Left lung (tissue), 10 donors: ENCODE results near the gene ZNF398. TPM values are rescaled to one million over a fixed set of nuclear protein-coding genes. Genes with fewer than 3 reads are reported as not detected.

Experiments used
- ATAC-seq: fragments of 200-7000 bp; cut with Tn5 transposase; one replicate; pipeline ENCODE4 v1.9.1; 2020; ENCODE audit warnings: moderate library complexity
- DNase-seq, 4 donors: peaks; one replicate each; pipeline ENCODE4 v3.0.0-alpha.2; 2013 to 2020
- H3K27ac ChIP-seq, 2 donors: fragments of 200-600 bp; sonication (generic) in 1 of 2; one replicate each; pipeline versions ENCODE4 v1.5.0 to v1.8.0; 2020 to 2021
- H3K27me3 ChIP-seq, 2 donors: fragments of 200-600 bp; sonication (generic) in 1 of 2; one replicate each; pipeline versions ENCODE4 v1.5.0 to v1.8.0; 2020 to 2021
- H3K36me3 ChIP-seq, 2 donors: fragments of 200-600 bp; sonication (generic) in 1 of 2; one replicate each; pipeline versions ENCODE4 v1.5.0 to v1.8.0; 2020 to 2021
- H3K4me1 ChIP-seq, 2 donors: fragments of 200-600 bp; one replicate each; pipeline ENCODE4 v1.8.0; 2021
- H3K4me3 ChIP-seq, 2 donors: fragments of 200-600 bp; sonication (generic) in 1 of 2; one replicate each; pipeline versions ENCODE4 v1.5.0 to v1.8.0; 2020 to 2021; ENCODE audit warnings: mild to moderate bottlenecking in 1 of 2
- H3K9me3 ChIP-seq, 2 donors: fragments of 200-600 bp; sonication (generic) in 1 of 2; one replicate each; pipeline versions ENCODE4 v1.5.0 to v1.8.0; 2020 to 2021
- intact Hi-C, 2 donors: fragments of 100-400 bp; cut with DNase I; formaldehyde crosslinking; loops; one replicate each; pipeline versions ENCODE4 v1.11.2 to v1.14.2; 2022
- polyA plus RNA-seq, 6 donors: library from polyadenylated mRNA; unstranded; fragments of 120-200 nt; gene quantifications; one replicate each; pipeline ENCODE4 v1.2.1, GENCODE V29; 2013; ENCODE audit not compliant: insufficient read length in 6 of 6
- total RNA-seq, 2 donors: library from RNA; stranded (reverse); fragmentation: NEBNext Ultra II Directional; extraction: Animal tissue kit (Norgen Biotek cat#: 25700); gene quantifications; one replicate each; pipeline ENCODE4 v1.2.1, GENCODE V29; 2021
- TF ChIP-seq, protein P1 (sequence below), 2 donors: fragments of 200-600 bp; sonication (generic) in 1 of 2; IDR thresholded peaks; one replicate each; pipeline versions ENCODE4 v1.5.0 to v1.8.0; 2021; ENCODE audit warnings: antibody characterized with exemption in 2 of 2
- donor health status: DM: no; HTN: yes; CAD: no.
- donor health status: DM: no; HTN: no; CAD: no.

Gene ZNF398
- total and polyA plus RNA-seq, 8 donors: 11.2 to 15.6 (median 13.1) TPM

DNA sequence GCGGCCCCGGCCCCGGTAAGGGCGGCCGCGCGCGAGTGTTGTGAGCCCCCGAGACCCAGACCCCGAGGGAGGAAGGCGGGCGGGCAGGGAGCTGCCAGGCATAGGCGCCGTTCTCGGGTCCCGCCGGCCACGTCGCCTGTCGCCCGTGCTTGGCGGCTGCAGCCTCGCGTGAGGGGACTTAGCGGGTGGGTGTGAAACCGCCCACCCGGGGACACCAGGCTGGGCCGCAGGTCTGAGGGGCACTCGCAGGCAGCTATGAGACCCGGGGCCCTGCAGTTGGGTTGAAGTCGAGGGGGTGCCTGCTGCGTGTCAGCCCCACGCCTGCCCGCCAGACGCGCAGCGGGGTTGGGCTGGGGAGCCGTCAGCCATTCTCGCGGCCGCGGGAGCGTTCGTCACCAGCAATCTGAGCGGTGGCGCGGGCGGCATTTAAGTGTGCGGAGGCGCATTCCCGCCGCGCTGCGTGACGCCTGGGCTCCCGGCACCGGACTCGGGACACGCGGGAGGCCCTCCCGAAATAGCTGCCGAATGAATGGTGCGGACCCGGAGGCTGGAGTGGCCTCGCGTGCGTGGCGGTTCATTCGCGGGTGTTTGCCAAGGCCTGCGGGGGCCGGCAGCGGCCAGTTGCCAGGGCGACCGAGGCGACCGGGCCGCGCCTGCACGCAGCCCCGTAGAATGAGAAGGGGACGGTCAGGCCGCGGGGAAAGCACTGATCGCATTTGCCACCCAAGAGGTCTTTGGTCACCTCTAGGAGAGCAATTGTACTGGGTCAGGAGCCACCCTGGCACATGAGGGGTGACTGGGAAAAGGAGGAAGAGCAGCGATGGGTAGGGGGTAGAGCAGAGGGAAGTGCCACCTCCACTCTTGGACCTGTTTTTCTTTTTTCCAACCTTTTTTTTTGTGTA, 750 bp downstream of the ZNF398 start:
- H3K4me1 ChIP-seq: peaks cover 4 to 29% of the 10 kb centered on the region in 2 donors
- H3K9me3 ChIP-seq: no peaks in the 10 kb centered on the region
- H3K27ac ChIP-seq: peak overlapping the region; percentile 91 to 96
- ATAC-seq (peak; percentile 64), DNase-seq (peak in 3 of 4 donors; percentile 49 to 93 (median 54))
- peak overlapping the region; percentile 90 to 91 for H3K4me3 ChIP-seq
- intact Hi-C loops: no loop called here
- TF ChIP-seq, protein P1, sequence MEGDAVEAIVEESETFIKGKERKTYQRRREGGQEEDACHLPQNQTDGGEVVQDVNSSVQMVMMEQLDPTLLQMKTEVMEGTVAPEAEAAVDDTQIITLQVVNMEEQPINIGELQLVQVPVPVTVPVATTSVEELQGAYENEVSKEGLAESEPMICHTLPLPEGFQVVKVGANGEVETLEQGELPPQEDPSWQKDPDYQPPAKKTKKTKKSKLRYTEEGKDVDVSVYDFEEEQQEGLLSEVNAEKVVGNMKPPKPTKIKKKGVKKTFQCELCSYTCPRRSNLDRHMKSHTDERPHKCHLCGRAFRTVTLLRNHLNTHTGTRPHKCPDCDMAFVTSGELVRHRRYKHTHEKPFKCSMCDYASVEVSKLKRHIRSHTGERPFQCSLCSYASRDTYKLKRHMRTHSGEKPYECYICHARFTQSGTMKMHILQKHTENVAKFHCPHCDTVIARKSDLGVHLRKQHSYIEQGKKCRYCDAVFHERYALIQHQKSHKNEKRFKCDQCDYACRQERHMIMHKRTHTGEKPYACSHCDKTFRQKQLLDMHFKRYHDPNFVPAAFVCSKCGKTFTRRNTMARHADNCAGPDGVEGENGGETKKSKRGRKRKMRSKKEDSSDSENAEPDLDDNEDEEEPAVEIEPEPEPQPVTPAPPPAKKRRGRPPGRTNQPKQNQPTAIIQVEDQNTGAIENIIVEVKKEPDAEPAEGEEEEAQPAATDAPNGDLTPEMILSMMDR (IDR thresholded peaks at IDR 0.05): no peak
- H3K27me3 ChIP-seq: no peaks in the 10 kb centered on the region
- H3K36me3 ChIP-seq: no peaks in the 10 kb centered on the region

DNA sequence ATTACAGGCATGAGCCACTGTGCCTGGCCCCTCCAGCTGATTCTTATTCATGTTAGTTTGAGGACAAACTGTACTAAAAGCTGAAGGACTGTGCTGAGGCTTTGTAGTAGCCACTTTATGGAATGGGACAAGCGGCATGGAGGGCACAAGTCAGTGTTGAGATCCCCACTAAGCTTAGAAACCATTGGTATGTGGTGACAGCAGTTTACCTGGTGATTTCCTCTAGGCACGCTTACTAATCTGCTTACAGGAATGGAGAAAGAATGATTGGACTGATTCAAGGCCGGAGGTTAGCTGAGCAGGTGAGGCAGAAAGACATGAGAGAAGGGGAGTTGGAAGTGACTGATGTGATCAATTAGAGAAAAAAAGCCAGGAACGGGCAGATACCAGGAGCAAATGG, 3.7 kb downstream of the ZNF398 start:
- H3K27me3 ChIP-seq: no peaks in the 10 kb centered on the region
- TF ChIP-seq, protein P1 (IDR thresholded peaks at IDR 0.05): no peak
- ATAC-seq (no peak), DNase-seq (no peak)
- intact Hi-C loops: no loop called here
- H3K4me1 ChIP-seq: peaks cover 4 to 28% of the 10 kb centered on the region in 2 donors
- no peak overlapping the region for H3K4me3 ChIP-seq
- H3K27ac ChIP-seq: no peak overlapping the region
- H3K36me3 ChIP-seq: peaks cover 0 to 23% of the 10 kb centered on the region in 2 donors
- H3K9me3 ChIP-seq: no peaks in the 10 kb centered on the region

DNA sequence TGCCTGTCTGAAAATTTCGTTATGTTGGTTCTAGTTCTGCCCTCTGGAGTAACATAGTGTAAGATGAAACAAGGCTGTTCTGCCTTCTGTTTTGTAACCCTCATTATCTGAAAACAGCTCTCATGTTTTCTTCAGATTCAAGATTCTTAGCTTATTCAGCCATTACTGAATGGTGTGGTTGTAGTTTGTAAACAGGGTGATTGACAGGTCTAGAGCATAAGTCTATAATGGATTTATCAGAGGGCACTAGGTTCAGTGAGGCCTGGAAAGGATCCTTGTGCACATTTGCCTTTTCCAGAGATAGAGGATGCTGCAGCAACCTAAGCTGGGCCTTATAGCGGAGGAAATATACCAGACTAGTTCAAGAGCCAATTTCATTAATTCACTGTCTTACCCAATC, 6.1 kb downstream of the ZNF398 start:
- TF ChIP-seq, protein P1 (IDR thresholded peaks at IDR 0.05): no peak
- no peak for ATAC-seq

DNA sequence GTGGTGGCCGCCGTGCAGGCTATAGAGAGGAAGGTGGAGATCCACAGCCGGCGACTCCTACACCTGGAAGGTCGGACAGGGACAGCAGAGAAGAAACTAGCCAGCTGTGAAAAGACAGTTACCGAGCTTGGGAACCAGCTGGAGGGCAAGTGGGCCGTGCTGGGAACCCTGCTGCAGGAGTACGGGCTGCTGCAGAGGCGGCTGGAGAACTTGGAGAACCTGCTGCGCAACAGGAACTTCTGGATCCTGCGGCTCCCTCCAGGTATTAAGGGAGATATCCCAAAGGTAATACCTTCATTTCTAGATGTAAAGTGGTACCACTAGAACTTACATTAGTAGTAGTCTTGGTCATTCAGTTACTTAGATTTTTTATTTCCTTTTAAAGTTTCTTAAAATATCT, 6.8 kb downstream of the ZNF398 start:
- H3K9me3 ChIP-seq: no peaks in the 10 kb centered on the region
- DNase-seq (no peak), ATAC-seq (no peak)
- TF ChIP-seq, protein P1 (IDR thresholded peaks at IDR 0.05): no peak
- no peaks in the 10 kb centered on the region for H3K27me3 ChIP-seq
- H3K36me3 ChIP-seq: peaks cover 0 to 45% of the 10 kb centered on the region in 2 donors
- intact Hi-C loops: no loop called here
- peaks cover 4 to 11% of the 10 kb centered on the region in 2 donors for H3K4me1 ChIP-seq
- H3K27ac ChIP-seq: no peak overlapping the region
- H3K4me3 ChIP-seq: no peak overlapping the region

More for the DNA sequence above, 6.1 kb downstream of the ZNF398 start:
- no peak for DNase-seq
- Histone ChIP-seq H3K36me3 (peaks cover 0 to 45% of the 10 kb centered on the region in 2 donors), H3K27ac (no peak overlapping the region), H3K9me3 (no peaks in the 10 kb centered on the region), H3K4me1 (peaks cover 4 to 19% of the 10 kb centered on the region in 2 donors), H3K4me3 (no peak overlapping the region), H3K27me3 (no peaks in the 10 kb centered on the region)
- intact Hi-C loops: no loop called here

DNA sequence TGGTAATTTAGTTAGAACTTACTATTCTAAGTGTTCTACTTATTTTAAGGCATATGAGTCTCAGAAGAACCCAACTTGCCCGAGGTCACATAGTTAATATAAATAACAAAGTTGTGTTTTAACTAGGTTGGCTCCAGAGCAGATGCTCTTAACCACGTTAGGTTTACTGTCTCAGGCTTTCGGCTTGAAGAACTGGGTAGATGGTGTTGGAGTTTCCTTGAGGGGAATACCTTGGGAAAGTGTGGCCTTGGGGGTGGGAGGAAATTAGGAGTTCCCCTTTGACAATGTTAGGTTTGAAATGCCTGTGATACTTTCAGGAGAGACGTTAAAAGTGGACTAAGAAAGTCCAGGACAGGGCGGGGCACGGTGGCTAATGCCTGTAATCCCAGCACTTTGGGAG, 9.6 kb downstream of the ZNF398 start:
- no peaks in the 10 kb centered on the region for H3K27me3 ChIP-seq
- H3K36me3 ChIP-seq: peaks cover 0 to 45% of the 10 kb centered on the region in 2 donors
- no peaks in the 10 kb centered on the region for H3K4me1 ChIP-seq
- TF ChIP-seq, protein P1 (IDR thresholded peaks at IDR 0.05): no peak
- DNase-seq: no peak
- no peak overlapping the region for H3K4me3 ChIP-seq
- H3K27ac ChIP-seq: no peak overlapping the region
- no peak for ATAC-seq
- intact Hi-C loops: no loop called here
- no peaks in the 10 kb centered on the region for H3K9me3 ChIP-seq
